GM23248 (cell line): ENCODE data around the gene HMGCLL1.

Source experiments
- EZH2 ChIP-seq: fragments of 200-600 bp; sonication (generic); IDR thresholded peaks from 2 replicates; pipeline ENCODE4 v1.6.1; 2018; ENCODE audit warnings: antibody characterized with exemption, mild to moderate bottlenecking; ENCODE audit not compliant: insufficient read depth, poor library complexity, severe bottlenecking
- EZH2phosphoT487 ChIP-seq: fragments of 200-600 bp; sonication (generic); IDR thresholded peaks from 2 replicates; pipeline ENCODE4 v1.6.1; 2018; ENCODE audit warnings: antibody characterized with exemption, moderate library complexity, mild to moderate bottlenecking, low read depth; ENCODE audit not compliant: insufficient read depth

DNA sequence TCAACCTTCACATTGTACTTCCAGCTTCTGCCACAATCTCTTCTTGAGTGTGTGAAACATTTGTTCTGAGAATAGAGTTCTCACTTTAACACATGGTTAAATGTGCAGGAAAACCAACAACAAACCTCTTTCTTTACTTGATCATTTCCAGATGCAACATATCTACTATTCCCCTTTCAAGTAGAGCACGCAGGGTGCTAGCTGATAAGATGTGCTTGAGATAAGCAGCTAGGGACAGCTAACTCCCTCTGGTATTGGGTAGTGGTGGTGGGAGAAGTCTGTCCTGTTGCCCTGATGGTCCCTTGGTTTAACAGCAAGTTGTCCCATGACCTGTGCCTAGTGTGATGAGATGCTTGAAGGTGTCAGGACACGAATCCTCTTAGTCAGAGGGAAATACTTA lies 15.4 kb upstream of the HMGCLL1 start:
- no peak for TF ChIP-seq EZH2
- TF ChIP-seq EZH2phosphoT487, result no peak
